OCI-LY3 (cell line): ENCODE data around the gene DOCK11.

Source experiments
- CTCF ChIP-seq: fragments of 200-600, 300-600 bp; sonication (generic); IDR thresholded peaks from 2 replicates; pipeline ENCODE4 v1.5.1; 2014; ENCODE audit warnings: antibody characterized with exemption, low read length, low read depth
- EZH2phosphoT487 ChIP-seq: fragments of 200-600 bp; shearing (Covaris generic); IDR thresholded peaks from 2 replicates; pipeline ENCODE4 v1.6.1; 2018; ENCODE audit warnings: antibody characterized with exemption, mixed run types, low read depth

GRCh38 chrX:118480172-118480571 is 15.4 kb upstream of the DOCK11 start:
- TF ChIP-seq CTCF (no peak), EZH2phosphoT487 (no peak)
